Activated CD4-positive, alpha-beta T cell treated with anti-CD3 and anti-CD28 coated beads, Interleukin-10, Interleukin-2, amounts not matched to agents 100 ng/mL and 50 ng/mL, durations not matched to agents 16 hours and 8 hours (primary cell): ENCODE measurements around the gene IGSF22.

ENCODE experiments used
- DNase-seq: peaks from one replicate; pipeline ENCODE4 v3.0.0-alpha.2; 2020

IGSF22 gene

GRCh38 chr11:18743365-18743764 lies 17.4 kb upstream of the IGSF22 start:
- no peak for DNase-seq

GRCh38 chr11:18741783-18742182 lies 15.8 kb upstream of the IGSF22 start:
- DNase-seq: no peak

- DNase-seq: no peak
Measured at GRCh38 chr11:18739685-18740084, 13.7 kb upstream of the IGSF22 start.

- DNase-seq: no peak
Measured at GRCh38 chr11:18737642-18738041, 11.7 kb upstream of the IGSF22 start.

DNA sequence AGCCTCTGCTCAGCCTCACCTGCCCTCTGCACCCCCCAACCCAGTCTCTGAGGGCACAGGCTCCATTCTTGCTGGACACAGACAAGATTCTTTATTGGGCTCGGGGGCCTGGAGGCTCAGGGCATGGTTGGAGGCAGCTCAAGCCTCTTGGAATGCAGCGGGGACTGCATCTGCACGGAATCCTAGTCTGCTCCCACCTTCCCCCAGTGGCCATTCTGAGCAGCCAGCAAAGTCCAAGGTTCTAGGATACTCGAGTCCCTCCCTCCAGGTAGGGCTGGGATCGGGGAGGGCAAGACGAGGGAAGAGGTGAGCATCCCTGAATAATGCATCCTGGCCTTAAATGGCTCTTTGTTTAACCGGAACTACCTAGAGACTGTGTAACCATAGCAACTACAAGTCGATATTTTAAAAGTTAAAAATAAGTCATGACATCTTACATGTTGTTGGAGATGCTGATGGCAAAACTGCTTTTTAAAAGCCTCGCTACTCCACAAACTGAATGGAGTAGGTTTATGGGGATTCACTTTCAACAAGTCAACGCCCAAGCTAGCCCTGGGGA lies 10.7 kb upstream of the IGSF22 start:
- no peak for DNase-seq

DNA sequence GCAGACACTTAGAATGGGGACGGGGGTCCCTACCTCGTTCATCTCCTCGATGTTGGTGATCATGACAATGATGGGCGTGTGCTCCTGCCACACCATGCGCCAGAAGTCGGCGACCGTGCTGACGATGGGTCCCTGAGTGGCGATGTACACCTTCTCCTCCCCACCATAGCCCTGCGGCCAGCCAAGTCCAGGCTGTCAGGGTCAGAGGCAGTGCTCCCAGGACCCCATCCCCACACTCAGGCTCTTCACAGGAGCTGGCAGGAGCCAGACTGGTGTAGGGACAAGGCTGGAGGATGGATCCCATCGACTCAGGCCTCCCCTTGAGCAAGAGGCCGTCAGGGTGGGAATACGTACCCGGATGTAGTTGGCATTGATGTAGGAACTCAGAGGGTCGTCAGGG lies 7.2 kb upstream of the IGSF22 start:
- DNase-seq: no peak

GRCh38 chr11:18731949-18732821 lies 6.2 kb upstream of the IGSF22 start:
- DNase-seq: peak; percentile 58

DNA sequence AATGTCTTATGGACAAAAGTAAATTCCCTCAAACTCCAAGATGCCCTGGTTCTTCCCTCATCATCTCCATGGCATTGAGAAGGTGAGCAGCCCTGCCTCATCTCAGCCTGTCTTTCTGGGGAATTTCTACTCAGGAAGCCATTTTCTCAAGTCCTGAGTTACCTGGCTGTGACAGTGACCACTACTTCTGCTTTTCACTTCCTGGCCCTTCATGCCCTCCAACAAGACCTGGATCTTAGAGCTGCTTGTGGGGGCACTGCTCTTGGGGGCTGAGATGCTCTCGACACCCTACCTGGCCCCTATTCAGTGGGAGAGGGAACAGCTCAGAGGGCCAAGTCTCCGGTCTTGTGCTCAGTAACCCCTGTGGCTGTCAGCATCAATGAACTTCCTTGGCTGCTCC lies 5.5 kb upstream of the IGSF22 start:
- no peak for DNase-seq

- DNase-seq: no peak
Measured at GRCh38 chr11:18730020-18730419, 4.0 kb upstream of the IGSF22 start.

- DNase-seq: no peak
Measured at GRCh38 chr11:18729426-18729825, 3.4 kb upstream of the IGSF22 start.

DNA sequence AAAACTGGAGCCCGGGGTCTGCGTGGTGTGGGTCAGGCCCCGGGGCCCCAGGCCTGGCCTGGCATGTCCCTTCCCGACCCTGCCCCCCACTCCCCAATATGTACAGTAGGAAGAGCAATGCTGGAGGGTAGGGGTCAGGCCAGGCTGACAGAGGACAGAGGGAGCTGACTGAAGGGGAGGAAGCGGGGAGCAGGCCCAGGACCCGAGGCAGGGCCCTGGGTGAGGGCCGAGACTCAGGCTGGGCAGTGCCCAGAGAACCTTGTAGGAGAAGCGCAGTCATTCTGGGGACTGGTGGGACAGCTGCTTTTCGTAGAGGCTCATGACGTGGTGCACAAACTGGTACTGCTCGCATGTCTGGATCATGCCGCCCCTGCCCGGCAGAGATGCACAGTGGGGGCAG lies 2.7 kb upstream of the IGSF22 start:
- DNase-seq: no peak

GRCh38 chr11:18727479-18728236 lies 1.7 kb upstream of the IGSF22 start:
- DNase-seq: peak; percentile 52

DNA sequence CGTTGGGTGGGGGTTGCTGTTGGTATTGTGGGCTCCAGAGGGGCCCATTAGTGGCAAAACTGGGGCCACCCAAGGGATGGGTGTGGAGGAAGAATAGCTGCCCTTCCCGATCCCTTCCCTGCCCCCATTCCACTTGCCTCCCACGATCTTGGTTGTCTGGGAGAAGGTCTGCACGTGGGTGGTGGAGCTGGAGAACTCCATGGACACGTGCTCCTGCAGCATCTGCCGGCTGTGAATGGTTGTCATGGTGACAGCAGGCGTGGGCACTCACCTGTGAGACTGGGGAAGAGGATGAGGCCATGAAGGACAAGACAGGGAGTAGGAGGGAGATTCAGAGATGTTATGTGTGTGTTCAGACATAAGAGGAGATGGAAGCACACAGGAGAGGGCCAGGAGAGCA lies 2.0 kb downstream of the IGSF22 start:
- DNase-seq: no peak

- DNase-seq: no peak
Measured at GRCh38 chr11:18722293-18722637, 3.7 kb downstream of the IGSF22 start.

DNA sequence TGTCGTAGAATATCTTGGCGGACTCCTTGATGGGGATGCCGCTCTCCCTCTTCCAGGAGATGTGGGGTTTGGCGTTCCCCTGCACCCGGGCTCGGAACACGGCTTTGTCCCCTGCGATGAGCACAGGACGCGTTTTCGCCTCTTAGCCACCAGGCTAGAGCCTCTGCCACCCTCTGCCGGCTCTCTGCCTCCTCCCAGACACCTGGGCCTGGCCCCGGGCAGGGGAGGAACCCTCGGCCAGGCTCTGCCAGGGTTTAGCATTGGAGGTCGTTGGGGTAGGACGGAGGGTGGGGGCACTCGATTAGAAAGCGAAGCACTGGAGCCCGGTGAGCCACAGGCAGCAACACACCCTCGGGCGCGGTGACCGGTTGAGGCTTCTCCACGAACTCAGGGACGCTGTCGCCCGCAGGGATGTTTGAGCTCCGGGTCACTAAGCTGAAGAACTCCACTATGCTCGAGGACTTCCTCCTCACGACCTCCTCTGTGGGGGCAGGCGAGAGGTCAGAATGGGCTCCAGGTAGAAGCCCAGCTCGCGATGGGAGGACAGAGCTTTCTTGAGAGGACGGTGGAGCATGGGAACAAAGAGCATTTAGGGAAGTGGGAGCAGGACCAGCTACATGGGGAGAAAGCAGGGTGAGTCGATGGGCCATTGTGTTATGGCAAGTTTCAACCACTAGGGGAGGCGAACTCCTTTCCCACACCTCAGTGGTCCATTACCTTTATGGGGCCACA lies 4.3 kb downstream of the IGSF22 start:
- peak; percentile 57 for DNase-seq

- peak; percentile 71 for DNase-seq
Measured at GRCh38 chr11:18720808-18721560, 5.0 kb downstream of the IGSF22 start.

DNA sequence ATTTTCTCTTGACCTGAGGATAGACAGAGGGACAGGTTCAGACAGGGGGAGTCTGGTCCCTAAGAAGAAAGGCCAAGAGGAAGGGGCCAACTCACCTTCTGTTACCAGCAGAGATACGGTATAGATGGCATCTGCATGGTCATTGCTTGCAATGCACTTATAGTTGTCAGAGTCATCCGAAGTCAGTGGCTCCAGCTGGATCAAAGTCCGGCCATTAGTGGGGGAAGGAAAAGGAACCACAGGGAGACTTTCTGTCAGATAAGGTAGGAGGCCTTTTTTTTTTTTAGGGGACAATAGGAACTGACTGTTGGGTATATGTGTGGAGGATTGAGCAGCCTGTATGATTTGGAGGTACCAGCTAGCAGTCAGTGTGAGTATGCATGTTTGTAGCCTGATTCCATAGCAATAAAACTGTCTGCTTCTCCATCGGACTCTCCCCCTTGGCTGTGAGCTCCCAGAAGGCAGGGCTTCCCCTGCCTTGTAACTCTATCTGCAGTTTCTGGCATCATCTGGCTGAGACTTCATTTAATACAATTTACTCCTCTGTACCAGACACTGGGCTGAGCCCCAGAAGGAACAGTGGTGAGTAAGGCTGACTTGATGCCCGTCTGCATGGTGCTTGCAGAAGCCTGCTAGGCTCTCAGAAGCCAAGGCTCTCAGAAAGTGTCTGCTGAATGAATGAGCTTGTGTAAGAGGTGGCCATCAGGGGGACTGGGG lies 5.7 kb downstream of the IGSF22 start:
- DNase-seq: no peak

DNA sequence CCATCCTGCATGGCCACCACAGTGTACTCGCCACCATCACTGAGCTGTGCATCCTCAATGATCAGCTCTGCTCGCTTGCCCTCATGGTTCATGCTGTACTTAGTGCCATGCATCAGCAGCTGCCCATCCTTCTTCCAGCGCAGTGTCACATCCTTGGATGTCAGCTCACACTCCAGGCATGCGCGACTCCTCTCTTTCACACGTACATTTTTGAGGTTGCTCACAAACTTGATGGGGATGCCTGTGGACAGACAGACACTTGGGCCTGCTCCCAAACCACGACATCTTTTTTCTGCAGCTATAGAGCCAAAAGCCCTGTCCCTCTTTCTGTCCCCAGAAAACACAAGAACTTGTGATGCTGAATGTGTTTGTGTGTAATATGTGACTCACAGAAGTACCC lies 10.5 kb downstream of the IGSF22 start:
- no peak for DNase-seq

- DNase-seq: no peak
Measured at GRCh38 chr11:18714443-18714780, 11.6 kb downstream of the IGSF22 start.

GRCh38 chr11:18713646-18714442 lies 12.1 kb downstream of the IGSF22 start:
- no peak for DNase-seq

- DNase-seq: no peak
Measured at GRCh38 chr11:18710545-18710944, 15.4 kb downstream of the IGSF22 start.
